NCI-H128 (cell line): Measurements from ENCODE around the gene CAPN15.
A peak's percentile ranks its signal among the peaks of the same experiment; 100 is the strongest.
"Not testable (repeated sequence)": the region's sequence is repeated elsewhere in the genome, so short reads cannot be mapped to it uniquely, and the experiment has no call there.

Source experiments
- DNase-seq: peaks from one replicate; lab custom pipeline; 2025; ENCODE audit not compliant: unreplicated experiment; lab: John Stamatoyannopoulos, UW

Gene CAPN15

DNA sequence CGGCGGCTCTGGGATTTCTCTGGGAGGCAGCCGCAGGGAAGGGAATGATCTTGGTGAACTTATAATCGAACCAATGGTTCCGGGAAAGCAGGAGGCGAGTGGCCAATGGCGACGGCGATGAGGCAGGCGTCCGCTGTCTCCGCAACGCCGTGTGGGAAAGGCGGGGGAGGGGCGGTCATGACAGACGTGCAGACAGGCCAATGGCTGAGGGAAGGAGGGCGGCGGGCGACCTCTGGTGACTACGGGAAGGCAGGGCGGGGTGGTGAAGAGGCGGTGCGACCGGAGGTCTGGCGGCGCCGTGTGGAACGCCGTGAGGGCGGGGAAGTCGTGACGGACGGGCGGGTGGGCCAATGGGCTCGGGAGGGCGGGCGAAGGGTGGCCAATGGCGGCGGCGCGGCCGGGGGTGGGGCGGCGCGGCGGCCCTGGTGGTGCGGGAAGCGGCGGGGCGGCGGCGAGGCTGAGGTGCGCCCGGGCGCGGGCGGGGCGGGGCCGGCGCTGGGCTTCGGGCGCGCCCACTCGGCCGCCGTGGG, 62.2 kb downstream of the CAPN15 start, which contains the start of gene RAB40C:
RAB40C (plus strand) TSS at position 409 of the 530 bp plus-strand sequence. CDS start 226 bp downstream, outside the sequence.
- DNase-seq, result peak; percentile 83

DNA sequence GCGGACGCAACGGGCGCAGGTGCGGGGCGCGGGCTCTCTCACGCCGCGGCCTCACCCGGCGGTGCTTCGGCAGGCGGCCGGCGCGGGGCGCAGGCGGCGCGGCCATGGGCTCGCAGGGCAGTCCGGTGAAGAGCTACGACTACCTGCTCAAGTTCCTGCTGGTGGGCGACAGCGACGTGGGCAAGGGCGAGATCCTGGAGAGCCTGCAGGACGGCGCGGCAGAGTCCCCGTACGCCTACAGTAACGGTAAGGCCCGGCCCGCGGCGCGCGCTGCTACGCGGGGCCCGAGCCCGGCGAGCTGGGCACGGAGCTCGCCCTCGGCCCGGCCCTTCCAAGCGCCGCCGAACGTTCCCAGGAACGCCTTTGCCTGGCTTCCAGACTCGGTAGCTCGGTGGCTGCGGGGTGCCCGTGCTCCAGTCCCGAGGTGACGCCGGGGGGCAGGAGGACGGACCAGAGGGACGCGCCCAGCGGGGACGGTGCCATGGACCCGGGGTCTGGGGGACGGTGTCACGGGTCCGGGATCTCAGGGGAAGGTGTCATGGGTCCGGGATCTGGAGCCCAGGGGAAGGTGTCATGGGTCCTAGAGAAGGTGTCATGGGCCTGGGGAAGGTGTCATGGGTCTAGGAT, 62.8 kb downstream of the CAPN15 start:
- no peak for DNase-seq

DNA sequence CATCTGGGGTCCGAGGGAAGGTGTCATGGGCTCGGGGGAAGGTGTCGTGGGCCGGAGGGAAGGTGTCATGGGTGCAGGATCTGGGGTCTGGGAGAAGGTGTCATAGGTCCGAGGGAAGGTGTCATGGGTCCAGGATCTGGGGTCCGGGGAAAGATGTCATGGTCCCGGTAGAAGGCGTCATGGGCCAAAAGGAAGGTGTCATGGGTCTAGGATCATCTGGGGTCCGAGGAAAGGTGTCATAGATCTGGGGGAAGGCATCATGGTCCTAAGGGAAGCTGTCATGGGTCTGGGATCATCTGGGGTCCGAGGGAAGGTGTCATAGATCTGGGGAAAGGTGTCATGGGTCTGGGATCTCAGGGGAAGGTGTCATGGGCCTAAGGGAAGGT, 63.3 kb downstream of the CAPN15 start:
- DNase-seq, result no peak

DNA sequence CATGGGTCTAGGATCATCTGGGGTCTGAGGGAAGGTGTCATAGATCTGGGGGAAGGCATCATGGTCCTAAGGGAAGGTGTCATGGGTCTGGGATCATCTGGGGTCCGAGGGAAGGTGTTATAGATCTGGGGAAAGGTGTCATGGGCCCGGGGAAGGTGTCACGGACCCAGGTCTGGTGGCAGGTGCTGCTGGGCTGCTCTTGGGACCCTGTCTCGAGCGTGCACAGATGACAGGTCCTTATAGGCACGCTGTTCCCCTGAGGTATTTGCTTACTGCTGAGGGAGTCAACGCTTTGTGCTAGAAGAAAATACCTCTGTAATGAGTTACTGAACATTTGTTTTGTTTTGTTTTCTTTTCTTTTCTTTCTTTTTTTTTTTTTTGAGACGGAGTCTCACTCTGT, 63.7 kb downstream of the CAPN15 start:
- no peak for DNase-seq

DNA sequence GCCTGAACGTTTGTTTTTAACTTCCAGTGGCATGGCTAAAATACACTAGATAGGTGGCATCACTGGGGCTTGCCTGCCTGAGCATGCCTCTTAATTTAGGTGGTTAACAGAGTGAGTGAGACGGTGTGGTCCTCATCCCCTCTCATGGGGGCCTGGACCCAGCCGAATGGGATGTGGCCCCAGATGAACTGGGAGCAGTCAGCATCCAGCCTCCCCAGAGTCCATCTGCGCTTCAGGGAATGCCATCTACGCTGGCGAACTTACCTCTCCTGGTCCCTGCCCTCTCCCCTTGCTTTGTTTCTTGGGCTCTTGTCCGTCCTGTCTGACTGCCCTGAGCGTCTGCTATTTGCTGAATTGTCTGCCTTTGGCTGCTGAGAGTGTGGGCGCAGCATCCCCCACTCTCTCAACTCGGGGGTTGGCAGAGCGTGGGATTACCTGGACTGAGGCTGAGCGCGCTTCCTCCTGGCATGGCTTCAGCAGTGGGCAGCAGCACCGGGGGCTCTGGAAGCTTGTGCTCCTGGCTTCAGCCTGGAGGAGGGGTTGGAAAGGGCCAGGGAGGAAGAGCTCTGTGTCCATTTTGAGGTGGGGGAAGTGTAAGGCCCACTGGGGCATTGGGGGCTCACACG, 64.5 kb downstream of the CAPN15 start:
- no peak for DNase-seq

DNA sequence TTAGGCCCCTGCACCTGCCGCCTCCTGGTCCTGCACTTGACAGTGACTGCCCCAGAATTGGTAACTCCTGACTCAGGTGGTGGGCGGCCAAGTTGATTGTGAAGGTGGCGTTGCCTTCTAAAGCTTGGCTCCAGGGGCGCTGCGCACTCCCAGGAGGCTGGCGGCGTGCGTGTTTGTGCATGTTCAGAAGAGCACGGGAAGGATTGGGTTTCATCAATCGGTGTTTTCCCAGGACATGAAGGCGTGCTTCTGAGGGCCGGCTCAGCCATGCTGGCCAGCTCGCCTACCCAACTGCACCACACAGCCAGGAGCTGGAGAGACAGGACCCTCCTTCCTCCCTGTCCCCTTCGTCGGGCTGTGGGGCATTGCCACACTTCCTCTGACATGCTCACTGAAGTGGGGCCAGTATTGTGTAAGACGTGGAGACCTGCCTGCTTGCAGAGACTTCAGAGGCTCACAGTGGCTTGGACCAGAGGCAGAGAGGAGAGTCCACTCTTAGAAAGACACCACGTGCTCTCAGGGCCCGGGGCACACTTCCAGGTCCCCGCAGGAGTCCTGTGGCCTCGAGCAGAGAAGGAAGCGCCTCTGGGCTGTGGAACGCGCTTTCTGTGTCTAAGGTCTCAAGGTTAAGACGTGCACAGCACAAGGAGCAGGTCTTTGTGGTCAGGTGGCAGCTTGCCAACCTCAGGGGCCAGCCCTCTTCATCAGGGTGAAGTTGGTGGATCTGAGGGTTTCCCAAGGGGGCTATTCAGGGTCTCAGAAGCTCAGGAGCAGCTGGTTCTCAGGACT, 65.2 kb downstream of the CAPN15 start:
- peak; percentile 51 for DNase-seq

DNA sequence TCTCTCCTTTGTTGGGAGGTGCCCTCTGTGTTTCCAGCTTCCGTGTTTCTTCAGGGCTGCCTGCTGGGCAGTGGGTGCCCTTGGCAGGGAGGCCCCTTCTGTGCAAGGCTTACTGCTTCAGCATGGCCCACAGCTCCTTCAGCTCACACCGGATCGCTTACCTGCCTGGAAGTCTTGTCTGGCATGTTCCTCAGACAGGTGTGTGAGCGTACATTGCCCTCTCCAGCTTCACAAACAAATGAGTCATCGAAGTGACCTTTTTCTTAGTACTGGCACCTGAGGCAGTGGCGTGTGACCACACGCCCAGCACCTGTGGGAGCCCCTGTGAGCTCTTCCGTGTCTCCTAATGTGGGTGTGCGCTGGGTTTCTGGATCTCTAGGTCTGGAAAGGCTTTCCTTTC, 65.9 kb downstream of the CAPN15 start:
- DNase-seq, result no peak

DNA sequence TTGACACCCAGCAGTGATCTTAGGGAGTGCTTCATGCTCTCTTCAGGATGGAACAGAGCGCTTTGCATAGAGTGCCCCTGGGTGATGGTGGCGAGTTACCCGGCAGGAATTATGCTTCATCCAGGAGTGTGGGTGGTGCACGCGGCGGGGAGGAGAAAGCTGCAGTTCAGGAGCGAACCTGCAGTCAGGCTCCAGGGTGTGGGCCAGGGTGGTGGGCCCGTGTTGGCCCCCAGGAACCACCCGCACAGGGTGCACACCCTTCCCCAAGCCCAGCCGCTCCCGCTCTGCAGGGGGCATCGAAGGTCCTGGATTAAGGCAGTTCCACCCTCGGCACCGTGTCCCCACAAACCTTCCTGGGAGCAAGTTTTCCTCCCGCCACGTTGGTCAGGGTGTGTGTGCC, 66.3 kb downstream of the CAPN15 start:
- DNase-seq, result no peak

DNA sequence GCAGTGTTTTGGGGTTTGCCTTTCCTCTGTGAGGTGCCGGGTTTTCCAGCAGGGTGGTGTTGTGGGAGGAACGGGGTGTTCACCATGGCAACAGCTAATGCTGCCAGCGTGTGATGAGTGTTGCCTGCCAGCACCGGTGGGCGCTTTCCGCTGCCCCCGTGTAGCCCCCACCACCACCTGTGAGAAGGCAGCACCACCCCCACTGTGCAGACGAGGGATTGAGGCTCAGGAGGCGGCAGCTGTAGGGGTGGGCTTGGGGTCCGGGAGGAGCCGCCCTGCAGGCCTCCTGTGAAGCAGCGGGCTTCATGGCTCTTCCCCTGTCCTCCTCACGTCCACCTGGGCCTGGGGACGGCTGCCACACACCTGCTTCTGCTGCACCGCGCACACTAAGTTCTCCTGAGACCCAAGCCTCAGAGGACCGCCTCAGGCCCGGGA, 67.6 kb downstream of the CAPN15 start:
- DNase-seq, result no peak

DNA sequence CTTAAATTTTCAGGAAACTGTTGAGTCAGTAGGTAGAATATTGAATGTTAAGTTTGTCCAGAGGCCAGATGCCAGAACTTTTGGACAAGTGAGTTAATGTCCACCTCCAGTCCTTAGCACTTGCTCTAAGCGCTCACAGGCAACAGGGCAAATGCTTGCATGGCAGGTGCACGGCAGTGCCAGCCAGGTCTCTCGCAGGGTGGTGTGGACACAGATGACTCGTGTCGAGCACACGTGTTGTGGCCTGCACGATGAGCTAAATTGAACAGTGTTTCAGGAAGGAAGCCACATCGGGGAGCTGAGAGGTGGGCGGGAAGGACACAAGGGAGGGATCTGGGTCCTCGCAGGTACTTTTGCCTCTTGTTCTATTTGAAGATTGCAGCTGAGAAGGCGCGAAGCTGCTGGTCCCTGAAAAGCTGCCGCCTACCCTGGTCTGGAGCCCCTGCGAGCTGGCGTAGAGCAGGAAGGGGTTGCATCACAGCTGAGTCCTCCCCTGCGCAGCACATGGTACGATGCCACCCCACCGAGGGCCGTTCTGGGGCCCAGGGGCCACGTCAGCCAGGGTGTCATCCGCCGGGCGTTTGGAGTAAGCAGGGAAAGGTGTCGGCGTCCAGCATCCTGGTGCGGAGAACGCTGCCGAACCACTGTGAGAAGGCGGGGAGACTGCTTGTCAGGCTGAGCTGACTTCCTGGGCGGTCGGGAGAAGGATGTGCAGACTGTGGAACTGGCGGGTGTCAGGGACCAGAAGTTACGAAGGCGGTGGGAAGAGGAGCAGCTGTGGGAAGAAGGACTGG, 68.6 kb downstream of the CAPN15 start:
- no peak for DNase-seq

DNA sequence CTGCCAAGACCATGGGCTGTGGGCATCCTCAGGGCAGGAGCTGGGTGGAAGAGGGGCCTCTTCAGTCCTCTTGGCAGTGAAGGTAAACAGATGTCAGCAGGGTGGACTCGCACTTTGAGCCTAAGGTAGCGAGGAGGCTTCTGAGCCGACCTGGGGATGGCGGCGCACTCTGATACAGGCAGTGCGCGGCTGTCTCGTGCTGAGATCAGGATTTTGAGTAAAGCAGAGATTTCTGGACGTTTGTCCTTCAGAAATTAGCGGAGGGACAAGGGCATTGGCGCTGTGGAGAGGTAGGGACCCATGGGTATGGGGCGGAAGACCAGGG, 69.2 kb downstream of the CAPN15 start:
- no peak for DNase-seq

DNA sequence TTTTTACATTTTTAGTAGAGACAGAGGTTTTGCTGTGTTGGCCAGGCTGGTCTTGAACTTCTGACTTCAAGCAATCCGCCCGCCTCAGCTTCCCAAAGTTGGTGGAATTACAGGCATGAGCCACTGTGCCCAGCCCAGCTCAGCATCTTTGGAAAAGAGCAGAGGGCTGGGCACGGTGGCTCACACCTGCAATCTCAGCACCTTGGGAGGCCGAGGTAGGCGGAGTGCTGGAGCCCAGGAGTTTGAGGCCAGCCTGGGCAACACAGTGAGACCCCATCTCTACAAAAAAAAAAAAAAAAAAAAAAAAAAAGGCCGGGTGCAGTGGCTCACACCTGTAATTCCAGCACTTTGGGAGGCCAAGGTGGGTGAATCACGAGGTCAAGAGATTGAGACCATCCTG, 70.1 kb downstream of the CAPN15 start:
- DNase-seq, result not testable (repeated sequence)

DNA sequence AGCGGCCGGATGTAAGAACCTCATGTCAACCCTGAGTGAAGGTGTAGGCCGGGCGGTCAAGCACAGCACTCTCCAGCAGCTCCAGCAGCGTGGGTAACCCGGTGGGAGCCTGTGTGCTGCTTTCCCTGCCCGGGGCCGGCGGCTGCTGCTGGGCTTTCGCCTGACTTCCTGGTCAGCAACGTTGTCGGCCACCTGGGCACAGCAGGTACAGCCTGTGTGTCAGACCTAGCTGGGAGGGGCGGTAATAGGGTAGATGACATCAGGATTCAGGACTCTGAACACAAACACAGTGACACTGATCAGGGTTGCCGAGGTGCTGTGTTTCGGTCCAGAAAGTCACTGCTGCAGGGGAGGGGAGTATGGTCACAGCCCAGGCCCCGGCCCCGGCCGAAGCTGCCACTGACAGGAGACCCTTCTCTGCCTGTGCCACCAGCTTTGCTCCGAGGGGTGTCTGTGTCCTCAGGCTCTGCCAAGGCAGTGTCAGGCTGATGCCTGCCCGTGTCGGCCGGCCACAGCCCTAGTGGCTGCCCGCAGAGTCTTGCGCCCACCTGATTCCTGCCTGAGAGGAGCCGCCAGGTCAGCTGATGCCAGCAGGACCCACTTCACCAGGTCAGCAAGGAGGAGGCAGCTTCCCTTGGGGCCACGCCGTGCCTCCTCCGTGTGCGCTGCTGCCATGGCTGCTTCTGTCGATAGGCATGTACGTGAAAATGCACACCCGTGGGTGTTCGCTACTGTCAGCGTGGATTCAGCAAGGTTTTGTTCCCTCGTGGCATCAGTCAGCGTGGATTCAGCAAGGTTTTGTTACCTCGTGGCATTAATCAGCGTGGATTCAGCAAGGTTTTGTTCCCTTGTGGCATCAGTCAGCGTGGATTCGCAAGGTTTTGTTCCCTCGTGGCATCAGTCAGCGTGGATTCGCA, 71.6 kb downstream of the CAPN15 start:
- DNase-seq, result no peak

DNA sequence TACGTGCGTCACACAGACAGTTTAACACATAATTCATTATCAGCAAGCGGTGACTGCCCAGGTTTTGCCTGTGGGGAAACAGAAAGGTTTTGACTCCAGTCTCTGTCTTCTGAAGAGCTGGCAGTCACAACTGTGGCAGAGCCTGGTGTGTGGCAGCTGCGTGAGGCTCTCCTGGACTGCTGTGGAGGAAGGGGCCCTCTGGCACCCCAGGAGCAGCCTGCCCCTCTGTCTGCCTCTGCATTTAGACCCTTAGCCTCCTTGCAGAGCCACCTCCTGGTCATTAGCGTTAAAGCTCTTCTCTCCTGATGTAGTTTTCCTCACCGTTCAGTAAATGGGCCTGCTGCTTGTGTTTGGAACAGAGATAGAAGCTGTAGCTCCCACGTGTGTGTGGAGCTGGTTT, 73.3 kb downstream of the CAPN15 start:
- no peak for DNase-seq

DNA sequence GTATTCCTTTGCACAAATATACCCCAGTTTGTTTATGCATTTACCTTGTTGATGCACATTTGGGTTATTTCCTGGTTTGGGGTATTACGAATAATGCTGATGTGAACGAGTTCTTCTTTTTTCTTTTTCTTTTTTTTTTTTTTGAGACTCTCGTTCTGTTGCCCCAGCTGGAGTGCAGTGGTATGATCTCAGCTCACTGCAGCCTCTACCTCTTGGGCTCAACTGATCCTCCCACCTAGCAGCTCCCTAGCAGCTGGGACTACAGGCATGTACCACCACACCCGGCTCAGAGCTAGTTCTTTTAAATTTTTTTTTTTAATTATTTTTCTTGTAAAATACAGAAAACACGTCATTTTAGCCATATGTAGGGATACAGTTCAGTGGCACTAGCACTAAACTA, 76.4 kb downstream of the CAPN15 start:
- DNase-seq, result no peak
